Esophagus muscularis mucosa (tissue), 4 donors: Measurements from ENCODE around the gene SNX13. TPM values are rescaled to one million over a fixed set of nuclear protein-coding genes. Genes with fewer than 3 reads are reported as not detected.

Experiments used
- DNase-seq: peaks from one replicate; pipeline ENCODE4 v3.0.0-alpha.2; 2017; ENCODE audit errors: extremely low spot score
- H3K27ac ChIP-seq, 4 donors: fragments of 200-600 bp; sonication (generic); replicated peaks in 1 of 4; 1 replicate in 3 of 4; 2 replicates in 1 of 4; pipeline ENCODE4 v1.5.1; 2016 to 2019; ENCODE audit warnings: mild to moderate bottlenecking in 1 of 4
- H3K27me3 ChIP-seq, 4 donors: fragments of 200-600 bp; sonication (generic); one replicate each; pipeline versions ENCODE4 v1.5.1 to v1.6.0; 2016 to 2019
- H3K36me3 ChIP-seq, 4 donors: fragments of 200-600 bp; sonication (generic); one replicate each; pipeline ENCODE4 v1.5.1; 2016 to 2019
- H3K4me1 ChIP-seq, 4 donors: fragments of 200-600 bp; sonication (generic); one replicate each; pipeline ENCODE4 v1.5.1; 2016 to 2019
- H3K4me3 ChIP-seq, 4 donors: fragments of 200-600 bp; sonication (generic); 1 replicate in 2 of 4; 2 replicates in 2 of 4; pipeline ENCODE4 v1.5.1; 2016 to 2019; ENCODE audit warnings: mild to moderate bottlenecking in 4 of 4, moderate library complexity in 1 of 4
- H3K9me3 ChIP-seq, 4 donors: fragments of 200-600 bp; sonication (generic); 1 replicate in 3 of 4; 2 replicates in 1 of 4; pipeline ENCODE4 v1.5.1; 2016 to 2019
- CTCF ChIP-seq, 3 experiments: fragments of 200-600 bp in 2 of 3; fragments of 450-650 bp in 1 of 3; sonication (generic) in 2 of 3; IDR thresholded peaks; one replicate each; pipeline ENCODE4 v1.5.1; 2017 to 2019; ENCODE audit warnings: antibody characterized with exemption in 3 of 3, mild to moderate bottlenecking in 2 of 3, moderate library complexity in 1 of 3
- EP300 ChIP-seq: sonication (generic); formaldehyde crosslinking; IDR thresholded peaks from one replicate; pipeline ENCODE4 v1.6.1; 2017; ENCODE audit warnings: antibody characterized with exemption
- POLR2A ChIP-seq: fragments of 450-650 bp; IDR thresholded peaks from one replicate; pipeline ENCODE4 v1.6.1; 2017; ENCODE audit warnings: antibody characterized with exemption, moderate library complexity, mild to moderate bottlenecking, low read depth
- POLR2AphosphoS5 ChIP-seq, 2 donors: sonication (generic); formaldehyde crosslinking; IDR thresholded peaks; one replicate each; pipeline ENCODE4 v1.6.1; 2017; ENCODE audit warnings: antibody characterized with exemption in 2 of 2
- WGBS: methylation state at CpG from one replicate; pipeline ENCODE4 v1.1.5; 2018; 5-methylcytosine and 5-hydroxymethylcytosine counted together
- intact Hi-C: fragments of 100-400 bp; cut with DNase I; formaldehyde crosslinking; loops from one replicate; pipeline ENCODE4 v1.15.1; 2023
- total RNA-seq, 4 donors: library from RNA; depleted of rRNA; stranded (reverse); fragments of >200 nt; gene quantifications; one replicate each; pipeline versions ENCODE4 v1.1.0 to v1.2.1, GENCODE V29; 2016

Gene SNX13
- total RNA-seq, 4 donors from 2014 or later: 37.9 to 51.8 (median 43.9) TPM

- WGBS: 98% methylated on average over 6 of the region's 7 CpGs
- intact Hi-C loops: no loop called here
- Histone ChIP-seq H3K27me3 (no peaks in the 10 kb centered on the region), H3K9me3 (peaks cover 0 to 3% (median 0%) of the 10 kb centered on the region in 4 donors), H3K4me3 (no peak overlapping the region), H3K27ac (no peak overlapping the region), H3K4me1 (no peaks in the 10 kb centered on the region), H3K36me3 (peaks cover 12 to 69% (median 44%) of the 10 kb centered on the region in 4 donors)
- no peak for DNase-seq
- TF ChIP-seq POLR2A (no peak), EP300 (no peak), CTCF (IDR thresholded peaks at IDR 0.05) (no peak), POLR2AphosphoS5 (IDR thresholded peaks at IDR 0.05) (no peak)
Observed at GRCh38 chr7:17863095-17863808, 77.0 kb downstream of the SNX13 start.

- Histone ChIP-seq H3K9me3 (peaks cover 0 to 13% (median 6%) of the 10 kb centered on the region in 4 donors), H3K36me3 (peaks cover 0 to 27% (median 5%) of the 10 kb centered on the region in 4 donors), H3K4me1 (no peaks in the 10 kb centered on the region), H3K27me3 (no peaks in the 10 kb centered on the region), H3K4me3 (no peak overlapping the region), H3K27ac (no peak overlapping the region)
- intact Hi-C loops: no loop called here
- DNase-seq: no peak
- TF ChIP-seq POLR2AphosphoS5 (IDR thresholded peaks at IDR 0.05) (no peak), EP300 (no peak), CTCF (IDR thresholded peaks at IDR 0.05) (no peak), POLR2A (no peak)
- WGBS: 100% methylated on average over 1 of the region's 1 CpG
Observed at GRCh38 chr7:17856251-17856650, 84.0 kb downstream of the SNX13 start.

GRCh38 chr7:17855202-17855601 is 85.1 kb downstream of the SNX13 start:
- peaks cover 0 to 17% (median 4%) of the 10 kb centered on the region in 4 donors for H3K36me3 ChIP-seq
- DNase-seq: no peak
- H3K27ac ChIP-seq: no peak overlapping the region
- no peak for TF ChIP-seq POLR2A
- no peak for TF ChIP-seq EP300
- H3K4me1 ChIP-seq: no peaks in the 10 kb centered on the region
- intact Hi-C loops: no loop called here
- H3K9me3 ChIP-seq: peaks cover 0 to 13% (median 6%) of the 10 kb centered on the region in 4 donors
- WGBS: 30% methylated on average over 1 of the region's 1 CpG
- no peak overlapping the region for H3K4me3 ChIP-seq
- no peaks in the 10 kb centered on the region for H3K27me3 ChIP-seq

GRCh38 chr7:17854261-17855047 is 85.8 kb downstream of the SNX13 start:
- peaks cover 0 to 13% (median 6%) of the 10 kb centered on the region in 4 donors for H3K9me3 ChIP-seq
- 90% methylated on average over 3 of the region's 3 CpGs for WGBS
- DNase-seq: no peak
- intact Hi-C loops: no loop called here
- no peak overlapping the region for H3K4me3 ChIP-seq
- H3K36me3 ChIP-seq: peaks cover 0 to 17% (median 4%) of the 10 kb centered on the region in 4 donors
- H3K27ac ChIP-seq: no peak overlapping the region
- TF ChIP-seq EP300 (no peak), POLR2AphosphoS5 (IDR thresholded peaks at IDR 0.05) (no peak), POLR2A (no peak), CTCF (IDR thresholded peaks at IDR 0.05) (no peak)
- no peaks in the 10 kb centered on the region for H3K27me3 ChIP-seq
- no peaks in the 10 kb centered on the region for H3K4me1 ChIP-seq

- DNase-seq: no peak
- Histone ChIP-seq H3K27ac (no peak overlapping the region), H3K4me3 (no peak overlapping the region), H3K27me3 (no peaks in the 10 kb centered on the region), H3K36me3 (peaks cover 0 to 31% (median 9%) of the 10 kb centered on the region in 4 donors), H3K9me3 (peaks cover 0 to 10% (median 6%) of the 10 kb centered on the region in 4 donors), H3K4me1 (no peaks in the 10 kb centered on the region)
- no peak for TF ChIP-seq EP300
- TF ChIP-seq CTCF (IDR thresholded peaks at IDR 0.05): no peak
- intact Hi-C loops: no loop called here
- WGBS: 100% methylated on average over 1 of the region's 1 CpG
Observed at GRCh38 chr7:17852361-17852760, 87.9 kb downstream of the SNX13 start.
